GM18499 (cell line): Measurements from ENCODE around the gene TNIP1.

Experiments used
- ATAC-seq: cut with Tn5 transposase; IDR thresholded peaks from one replicate; pipeline ENCODE4 v1.9.1; 2021; ENCODE audit warnings: moderate number of reproducible peaks; ENCODE audit not compliant: insufficient read depth, unreplicated experiment

TNIP1 gene, protein sequence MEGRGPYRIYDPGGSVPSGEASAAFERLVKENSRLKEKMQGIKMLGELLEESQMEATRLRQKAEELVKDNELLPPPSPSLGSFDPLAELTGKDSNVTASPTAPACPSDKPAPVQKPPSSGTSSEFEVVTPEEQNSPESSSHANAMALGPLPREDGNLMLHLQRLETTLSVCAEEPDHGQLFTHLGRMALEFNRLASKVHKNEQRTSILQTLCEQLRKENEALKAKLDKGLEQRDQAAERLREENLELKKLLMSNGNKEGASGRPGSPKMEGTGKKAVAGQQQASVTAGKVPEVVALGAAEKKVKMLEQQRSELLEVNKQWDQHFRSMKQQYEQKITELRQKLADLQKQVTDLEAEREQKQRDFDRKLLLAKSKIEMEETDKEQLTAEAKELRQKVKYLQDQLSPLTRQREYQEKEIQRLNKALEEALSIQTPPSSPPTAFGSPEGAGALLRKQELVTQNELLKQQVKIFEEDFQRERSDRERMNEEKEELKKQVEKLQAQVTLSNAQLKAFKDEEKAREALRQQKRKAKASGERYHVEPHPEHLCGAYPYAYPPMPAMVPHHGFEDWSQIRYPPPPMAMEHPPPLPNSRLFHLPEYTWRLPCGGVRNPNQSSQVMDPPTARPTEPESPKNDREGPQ

DNA sequence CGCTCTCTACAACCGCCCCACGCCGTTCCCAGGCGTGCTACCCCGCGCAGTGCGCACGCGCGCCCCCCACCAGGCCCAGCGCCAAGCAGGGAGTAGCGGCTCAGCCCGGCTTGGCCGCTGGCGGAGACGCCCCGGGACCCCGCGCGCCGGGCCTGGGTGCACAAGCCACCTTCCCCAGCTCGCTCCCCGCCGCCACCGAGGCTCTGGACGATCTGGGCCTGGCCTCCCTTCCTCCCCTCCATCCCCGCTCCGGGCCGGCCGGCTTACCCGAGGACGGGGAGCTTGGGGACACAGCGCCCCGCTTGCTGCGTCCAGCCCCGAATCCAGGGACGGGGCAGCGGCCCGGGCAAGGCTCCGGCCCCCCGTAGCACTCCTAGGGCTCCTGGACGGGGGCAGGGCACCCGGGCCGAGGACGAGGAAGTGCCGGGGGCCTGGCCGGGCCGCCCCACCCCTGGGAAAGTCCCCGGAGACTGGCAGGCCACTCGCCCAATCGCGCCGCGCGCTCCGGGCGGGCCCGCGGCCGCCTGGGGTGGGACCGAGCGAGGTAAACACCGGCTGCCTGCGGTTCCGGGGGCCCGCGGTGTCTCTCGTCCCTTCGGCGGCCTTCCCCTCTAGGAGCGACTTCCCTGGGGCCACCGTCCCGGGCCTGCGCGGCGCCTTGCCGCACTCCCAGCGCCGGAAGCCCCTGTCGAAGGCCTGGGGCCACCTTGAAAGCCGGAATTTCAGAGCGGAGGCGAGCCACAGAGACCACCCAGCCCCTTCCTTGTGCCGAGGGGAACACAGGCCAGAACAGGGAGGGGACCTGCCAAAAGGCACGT, at the start of gene TNIP1:
TSS of gene TNIP1 (minus strand) at position 422 of the 818 bp plus-strand sequence. CDS start 15,939 bp downstream, outside the sequence.
- ATAC-seq, result peak; percentile 43

DNA sequence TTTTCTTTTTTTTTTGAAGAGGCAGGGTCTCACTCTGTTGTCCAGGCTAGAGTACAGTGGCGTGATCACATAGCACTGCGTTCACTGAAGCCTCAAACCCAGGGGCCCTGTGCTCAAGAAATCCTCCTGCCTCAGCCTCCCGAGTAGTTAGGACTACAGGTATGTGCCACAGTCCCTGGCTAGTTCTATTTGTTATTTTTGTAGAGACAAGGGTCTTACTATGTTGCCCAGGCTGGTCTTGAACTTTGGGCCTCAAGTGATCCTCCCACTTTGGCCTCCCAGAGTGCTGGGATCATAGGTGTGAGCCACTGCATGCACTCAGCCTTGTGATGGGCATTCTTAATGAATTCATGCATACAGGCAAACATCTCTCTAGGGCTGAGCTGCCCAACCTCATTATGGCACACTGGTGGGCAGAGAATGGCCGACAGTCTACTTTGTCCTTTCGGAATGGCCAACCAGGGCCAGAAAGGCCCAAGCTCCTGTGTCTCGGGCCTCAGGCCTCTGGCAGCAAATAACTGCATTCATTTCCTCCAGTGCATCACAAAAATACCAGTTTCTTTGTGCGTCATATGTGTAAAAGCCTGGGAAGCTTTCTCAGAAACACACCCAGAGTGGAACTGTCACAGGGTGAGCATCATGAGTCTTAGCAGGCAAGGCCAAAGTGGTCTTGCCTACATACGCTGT, 49.5 kb upstream of the TNIP1 start:
- no peak for ATAC-seq

DNA sequence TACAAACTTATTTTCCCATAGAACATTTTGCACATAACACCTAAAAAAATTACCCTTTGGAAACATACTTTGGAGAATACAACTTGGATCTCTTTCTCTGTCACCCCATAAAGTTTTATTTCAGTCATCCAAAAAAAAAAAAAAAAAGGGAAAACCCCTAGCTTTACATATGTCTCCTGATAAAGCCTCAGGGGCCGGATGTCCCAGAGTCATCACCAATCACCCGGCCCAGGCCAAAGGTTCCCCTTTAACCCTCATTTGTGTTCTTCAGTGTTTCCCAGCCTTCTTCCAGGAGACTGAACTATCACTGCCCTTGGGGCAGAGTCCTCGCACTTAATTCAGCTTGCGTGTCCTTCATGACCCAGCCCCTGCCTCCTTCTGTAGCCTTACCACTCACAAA, 48.0 kb upstream of the TNIP1 start:
- no peak for ATAC-seq

DNA sequence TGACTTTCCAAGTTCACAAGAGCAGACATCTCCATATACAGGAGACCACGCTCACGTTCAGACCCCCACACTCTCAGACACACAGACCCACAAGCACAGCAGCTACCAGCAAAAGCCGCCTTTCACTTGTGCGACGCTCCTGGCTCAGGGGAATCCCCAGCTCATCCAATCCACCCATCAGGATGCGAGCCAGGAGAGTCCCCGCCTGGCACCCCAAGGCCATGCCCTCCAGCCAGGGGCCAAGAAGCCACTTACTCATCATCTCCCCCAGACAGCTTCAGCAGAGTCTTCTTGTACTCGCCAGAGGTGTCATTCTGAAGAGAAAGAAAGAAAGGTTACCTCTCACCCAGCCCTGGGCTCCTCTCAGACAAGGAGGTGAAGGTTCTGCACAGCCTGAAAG, 47.1 kb upstream of the TNIP1 start:
- ATAC-seq, result no peak

DNA sequence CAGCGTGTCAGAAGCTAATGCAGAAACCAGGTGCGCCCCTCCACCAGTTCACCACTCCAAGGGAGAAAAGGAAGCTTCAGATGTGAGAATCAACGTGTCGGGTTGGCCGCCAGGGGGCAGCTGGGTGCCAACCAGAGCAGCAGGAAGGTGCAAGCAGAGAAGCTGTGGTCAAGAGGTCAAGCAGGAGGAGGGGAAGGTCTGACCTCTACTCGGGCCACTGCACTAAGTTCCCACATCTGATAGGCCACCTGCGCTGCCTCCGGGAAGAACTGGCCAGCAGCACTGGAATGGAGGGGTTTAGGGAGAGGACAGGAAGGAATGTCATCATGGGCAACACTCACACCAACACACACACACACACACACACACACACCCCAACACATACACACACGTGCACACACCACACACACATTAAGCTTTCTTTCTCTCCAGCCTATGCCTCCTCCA, 45.4 kb upstream of the TNIP1 start:
- no peak for ATAC-seq

DNA sequence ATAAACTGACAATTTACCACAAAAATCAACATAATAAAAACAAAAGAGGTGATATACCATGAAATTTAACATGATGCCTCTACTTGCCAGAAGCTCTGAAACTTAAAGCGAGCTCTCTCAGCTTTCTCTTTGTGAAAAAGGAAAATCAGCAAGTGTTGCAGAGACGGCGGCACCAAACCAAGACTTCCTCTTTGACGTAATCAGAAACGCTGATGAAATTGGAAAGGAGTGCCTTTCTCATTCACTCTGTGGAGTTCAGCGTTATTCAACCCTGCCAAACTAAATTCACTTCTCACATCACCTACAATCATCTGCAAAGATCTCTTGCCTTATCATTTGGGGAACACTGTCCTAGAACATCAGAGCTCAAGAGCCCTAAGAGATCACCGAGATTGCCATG, 44.6 kb upstream of the TNIP1 start:
- ATAC-seq, result no peak

DNA sequence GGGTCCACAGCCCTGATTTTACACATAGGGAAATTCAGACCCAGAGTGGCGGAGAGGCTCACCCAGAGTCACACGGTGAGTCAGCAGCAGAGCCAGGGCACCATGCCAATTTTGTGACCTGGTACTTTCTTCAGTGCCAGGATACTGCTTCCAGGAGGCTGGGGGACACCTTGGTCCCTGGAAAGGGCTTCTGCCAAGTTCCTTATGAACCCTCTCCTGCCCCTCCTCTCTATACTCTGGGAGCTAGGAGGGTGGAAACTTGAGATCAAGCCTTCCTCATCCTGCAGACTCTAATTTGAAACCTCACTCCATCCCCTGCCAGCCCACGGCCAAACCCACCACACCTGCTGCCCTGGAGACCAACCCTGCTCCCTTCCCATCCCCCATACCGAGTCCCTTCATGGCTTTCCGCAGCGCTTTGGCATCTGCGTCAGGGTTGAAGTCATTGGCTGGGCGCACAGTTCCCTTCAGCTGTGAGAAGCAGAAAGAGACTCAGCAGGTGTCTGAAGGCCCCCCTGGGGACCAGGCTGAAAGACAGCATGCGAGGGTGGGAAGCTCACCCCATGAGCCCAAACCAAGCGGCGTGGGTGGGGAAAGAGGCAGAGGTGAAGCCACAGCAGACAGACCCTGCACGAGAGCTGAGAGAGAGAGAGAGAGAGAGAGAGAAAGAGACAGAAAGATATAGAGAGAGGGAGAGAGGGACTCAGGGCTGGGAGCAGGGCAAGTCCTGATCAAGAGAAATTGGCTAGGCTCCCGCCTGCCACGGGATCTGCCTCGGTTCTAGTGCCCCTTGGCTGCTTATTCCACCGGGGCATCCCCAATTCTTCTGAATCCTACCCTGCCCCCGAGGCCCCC, 43.3 kb upstream of the TNIP1 start:
- ATAC-seq, result peak; percentile 55

DNA sequence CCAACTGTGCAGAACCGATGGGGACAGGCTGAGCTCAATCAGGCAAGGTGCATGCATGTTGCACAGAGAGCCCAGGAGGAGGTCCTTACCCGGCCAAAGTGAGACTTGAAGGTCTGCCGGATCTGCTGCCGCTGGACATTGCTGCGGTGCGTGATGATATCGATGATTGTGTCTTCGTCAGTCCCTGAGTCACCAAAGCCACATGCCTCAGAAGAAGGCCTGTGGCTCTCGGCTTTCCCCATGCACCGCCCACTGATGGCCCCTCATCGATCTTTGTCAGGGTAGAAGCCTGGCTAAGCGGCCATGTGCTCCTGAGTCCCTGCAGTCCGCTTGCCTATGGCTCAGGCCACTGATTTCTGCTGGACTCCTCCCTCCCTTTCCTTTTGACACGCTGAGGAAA, 42.0 kb upstream of the TNIP1 start:
- no peak for ATAC-seq

DNA sequence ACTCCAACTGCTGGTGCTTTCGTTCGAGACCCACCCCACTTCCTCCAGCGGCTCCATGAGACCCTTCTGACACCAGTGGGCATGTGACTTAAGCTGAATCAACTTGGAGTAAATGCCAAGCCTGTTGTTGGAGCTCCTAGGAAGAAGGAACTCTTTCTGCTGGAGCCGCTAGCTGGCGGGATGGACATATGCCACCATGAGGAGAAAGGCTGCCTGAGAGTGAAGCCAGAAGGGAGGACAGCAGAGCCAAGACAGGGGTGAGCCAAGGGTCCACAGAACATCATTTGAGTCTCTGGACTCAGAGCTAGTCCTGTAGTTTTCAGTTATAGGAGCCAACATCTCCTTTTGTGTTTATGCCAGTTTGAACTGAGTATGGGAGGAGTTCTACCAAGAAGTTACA, 40.8 kb upstream of the TNIP1 start:
- ATAC-seq, result no peak

DNA sequence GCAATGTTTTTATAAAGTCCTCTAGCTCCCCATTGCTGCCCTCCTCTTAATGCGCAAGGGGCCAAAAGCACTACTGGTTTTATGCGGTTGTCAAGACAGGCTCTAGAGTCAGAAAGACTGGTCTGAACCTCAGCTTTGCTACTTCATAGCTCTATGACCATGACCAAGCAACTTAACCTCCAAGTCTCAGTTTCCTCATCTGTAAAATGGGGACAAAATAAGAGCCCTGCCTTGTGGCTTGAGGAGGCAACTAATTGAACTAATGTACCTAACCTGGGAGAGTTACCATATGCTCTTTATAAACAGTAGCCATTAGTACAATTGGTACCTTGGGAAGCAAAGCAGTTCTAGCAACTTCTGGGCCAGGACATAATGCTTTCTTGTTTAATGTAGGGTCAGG, 40.3 kb upstream of the TNIP1 start:
- ATAC-seq, result no peak

DNA sequence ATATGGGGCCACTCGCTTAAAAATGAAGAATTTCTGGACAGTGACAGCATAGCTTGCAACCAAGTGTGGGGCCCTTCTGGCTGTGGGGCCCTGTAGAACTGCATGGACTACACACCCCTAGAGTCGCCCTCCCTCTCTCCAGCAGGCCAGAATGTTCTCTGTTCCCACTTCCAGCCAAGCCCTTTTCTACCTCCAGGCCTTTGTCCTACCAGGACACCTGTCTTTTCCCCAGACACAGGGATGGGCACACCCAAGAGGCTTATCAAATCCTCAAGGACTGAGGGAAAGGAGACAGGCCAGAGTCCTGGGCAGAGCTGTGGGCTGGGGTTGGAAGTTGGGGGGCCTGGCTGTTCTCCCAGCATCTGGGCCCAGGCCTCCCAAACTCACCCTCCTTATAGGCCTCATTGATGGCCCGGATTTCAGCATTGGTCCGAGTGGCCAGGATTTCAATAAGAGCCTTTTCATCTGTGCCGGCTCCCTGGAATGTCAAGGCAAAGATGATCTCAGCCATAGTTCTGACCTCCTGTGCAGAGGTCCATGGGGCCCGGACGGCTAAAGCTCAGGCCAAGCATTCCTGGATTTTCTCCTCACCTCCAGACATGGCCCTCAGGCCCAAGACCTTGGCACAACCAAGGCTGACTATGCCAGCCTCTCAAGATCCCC, 38.2 kb upstream of the TNIP1 start:
- no peak for ATAC-seq

DNA sequence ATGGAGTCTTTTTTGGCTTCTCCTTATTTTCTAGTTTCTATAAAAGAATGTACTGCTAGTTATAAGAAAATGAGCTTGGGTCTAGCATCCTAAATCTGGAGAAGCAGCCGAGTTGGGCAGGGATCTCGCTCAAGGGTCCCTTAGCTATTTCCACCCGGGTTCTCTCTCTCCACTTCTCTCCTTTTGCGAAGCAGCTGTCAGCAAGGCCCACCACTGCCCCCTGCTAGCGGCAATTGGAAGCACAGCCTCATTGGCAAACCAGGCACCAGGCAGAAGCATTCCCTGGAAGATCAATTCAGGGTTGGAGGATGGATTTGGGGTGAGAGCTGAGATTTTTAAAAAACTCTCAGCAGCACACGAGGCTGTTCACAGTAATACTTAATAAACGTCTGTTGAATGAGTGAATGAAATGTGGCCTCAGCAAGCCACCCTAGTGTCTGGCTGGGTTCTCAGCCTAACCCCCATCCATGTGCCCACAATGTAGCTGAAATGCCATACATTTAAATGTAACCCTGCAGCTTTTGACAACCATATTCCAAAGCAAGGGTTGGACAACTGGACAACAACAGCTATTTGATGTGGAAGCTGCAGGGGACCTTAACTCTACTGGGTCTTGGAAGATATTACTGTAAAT, 34.6 kb upstream of the TNIP1 start:
- no peak for ATAC-seq

DNA sequence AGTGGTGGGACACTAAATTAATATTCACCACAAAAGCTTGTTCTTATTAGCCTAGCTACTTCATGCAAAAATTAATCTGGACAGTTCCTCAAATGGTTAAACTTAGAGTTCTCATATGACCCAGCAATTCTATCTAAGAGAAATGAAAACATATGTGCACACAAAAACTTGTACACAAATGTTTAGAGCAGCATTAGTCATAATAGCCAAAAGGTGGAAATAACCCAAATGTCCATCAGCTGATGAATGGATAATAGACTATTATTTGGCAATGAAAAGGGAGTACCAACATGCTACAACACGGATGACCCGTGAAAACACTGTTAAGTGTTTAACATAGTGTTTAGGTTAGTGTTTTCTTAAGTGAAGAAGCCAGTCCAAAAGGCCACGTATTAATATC, 32.8 kb upstream of the TNIP1 start:
- ATAC-seq, result no peak

DNA sequence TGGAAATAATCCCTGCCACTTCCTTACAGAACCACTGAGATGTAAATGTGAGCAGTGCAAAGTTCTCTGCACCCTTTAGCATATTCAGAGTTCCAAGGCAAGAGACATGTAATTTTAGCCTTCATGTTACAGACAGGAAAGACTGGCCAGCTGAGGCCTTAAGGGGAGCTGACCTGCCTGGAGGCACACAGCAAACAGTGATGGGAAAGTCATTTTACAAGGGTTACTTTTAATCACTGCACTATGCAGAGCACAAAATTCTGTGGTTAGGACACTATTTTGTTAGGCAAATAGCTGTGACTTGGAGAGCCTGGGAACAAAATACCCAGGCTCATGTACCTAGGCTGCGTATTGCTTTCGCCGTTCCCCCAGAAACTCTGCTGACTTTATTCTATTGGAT, 30.2 kb upstream of the TNIP1 start:
- ATAC-seq, result peak; percentile 37

DNA sequence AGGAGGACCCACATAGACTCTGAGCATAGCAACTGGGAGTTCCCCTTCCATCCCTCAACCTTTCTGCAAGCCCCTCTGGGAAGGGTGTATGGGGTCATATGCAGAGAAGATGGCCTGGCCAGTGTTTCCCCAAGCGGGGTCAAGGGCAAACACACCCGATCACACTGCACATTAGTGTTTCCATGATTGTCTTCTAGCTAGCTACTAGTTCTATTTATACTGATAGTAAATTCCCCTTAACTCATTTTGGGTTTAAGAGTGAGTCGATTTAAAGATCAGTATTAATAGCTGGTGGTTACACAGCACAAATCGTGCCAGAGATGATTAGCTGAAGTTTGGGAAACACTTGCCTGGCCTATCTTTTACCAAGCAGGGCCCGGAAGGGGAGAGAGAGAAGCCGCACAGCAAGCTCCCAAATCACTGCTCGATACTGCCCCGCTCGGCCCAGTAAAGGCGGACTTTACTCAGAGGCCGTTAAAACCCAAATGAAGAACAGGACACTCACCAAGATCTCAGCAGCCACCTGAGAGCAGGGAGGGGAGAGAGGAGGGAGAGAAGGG, 29.4 kb upstream of the TNIP1 start:
- ATAC-seq, result no peak

DNA sequence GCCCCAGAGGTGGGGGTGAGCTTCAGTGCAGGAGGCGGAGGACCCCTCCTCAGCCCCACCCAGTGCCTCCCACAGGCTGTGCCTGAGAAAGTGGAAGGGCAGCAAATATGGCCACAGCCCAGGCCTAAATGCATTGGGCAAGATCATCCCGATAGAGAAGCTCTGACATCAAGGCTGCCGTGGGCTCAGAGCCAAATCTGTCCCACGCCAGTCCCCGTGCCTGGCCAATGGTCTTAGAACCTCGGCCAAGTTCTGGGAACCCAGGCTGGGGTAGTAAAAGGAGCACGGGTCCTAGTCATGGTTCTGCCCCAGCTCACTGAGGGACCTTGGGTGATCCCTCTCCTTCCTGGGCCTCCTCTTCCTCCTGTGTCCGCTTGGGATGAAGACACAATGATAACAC, 27.7 kb upstream of the TNIP1 start:
- ATAC-seq, result no peak

DNA sequence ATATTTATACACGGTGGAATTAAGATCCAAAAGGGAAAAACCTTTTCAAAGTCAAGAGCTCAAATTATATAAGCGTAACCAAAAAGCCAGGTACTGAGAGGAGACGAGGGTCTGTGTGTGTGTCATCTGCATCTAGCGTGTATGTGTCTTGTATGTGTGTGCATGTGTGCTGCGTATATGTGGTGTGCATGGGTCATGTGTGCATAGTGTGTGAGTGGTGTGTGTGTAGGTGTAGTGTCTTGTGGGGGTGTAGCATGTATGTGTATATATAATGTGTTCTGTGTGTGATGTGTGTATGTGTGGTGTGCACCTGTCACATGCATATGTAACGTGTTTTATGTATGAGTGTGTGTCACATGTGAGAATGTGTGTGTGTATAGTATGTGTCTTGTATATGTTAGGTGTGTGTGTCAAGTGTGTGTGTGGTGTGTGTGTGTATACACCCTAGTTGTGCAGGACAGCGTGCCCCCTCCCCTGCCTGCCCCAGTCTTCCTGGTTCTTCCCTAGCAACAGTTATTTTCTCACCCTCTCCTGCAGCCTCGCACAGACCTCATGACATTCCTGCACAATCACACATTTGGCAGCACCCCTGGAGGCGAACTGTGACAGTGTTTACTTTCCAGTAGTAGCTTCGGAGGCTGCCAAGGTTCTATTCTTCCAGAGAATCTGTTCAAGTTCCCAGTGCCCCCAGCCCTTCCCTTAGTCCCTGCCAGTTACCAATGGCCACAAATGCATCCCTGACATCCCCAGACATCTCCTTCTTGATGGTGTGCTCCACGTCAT, 27.1 kb upstream of the TNIP1 start:
- no peak for ATAC-seq

DNA sequence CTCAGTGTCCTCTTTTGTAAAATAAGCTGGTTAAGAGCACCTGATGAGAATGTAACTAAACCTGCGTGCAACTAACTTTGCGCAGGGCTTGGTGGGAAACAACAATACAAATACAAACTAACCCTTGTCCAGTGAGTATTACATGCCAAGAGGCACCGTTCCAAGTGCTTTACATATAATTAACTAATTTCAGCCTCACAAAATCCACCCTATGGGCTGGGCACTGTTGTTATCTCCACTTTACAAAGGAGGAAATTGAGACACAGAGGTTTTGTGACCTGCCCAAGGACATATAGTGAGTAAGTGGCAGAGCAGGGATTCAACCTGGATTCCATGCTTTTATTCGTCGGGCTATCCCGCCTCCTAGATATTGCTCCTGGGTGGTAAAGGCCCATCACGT, 26.2 kb upstream of the TNIP1 start:
- ATAC-seq, result no peak
